SK-N-SH treated with all-trans-retinoic acid at 6 μM for 48 hours (cell line): ENCODE data around the gene ADAT3.

Experiments used
- PATZ1 ChIP-seq: fragments of 250-450 bp; sonication (Bioruptor Pico); IDR thresholded peaks from 2 replicates; pipeline ENCODE4 v1.8.0; 2020; ENCODE audit warnings: mild to moderate bottlenecking, moderate library complexity, borderline replicate concordance
- PPARA ChIP-seq: fragments of 250-450 bp; sonication (Bioruptor Pico); IDR thresholded peaks from 2 replicates; pipeline ENCODE4 v1.5.0; 2020; ENCODE audit warnings: mild to moderate bottlenecking, borderline replicate concordance
- RARB ChIP-seq: fragments of 250-450 bp; sonication (Bioruptor Pico); IDR thresholded peaks from 2 replicates; pipeline ENCODE4 v1.8.0; 2021; ENCODE audit warnings: mild to moderate bottlenecking, moderate library complexity
- SNAI2 ChIP-seq: fragments of 250-450 bp; sonication (Bioruptor Pico); IDR thresholded peaks from 2 replicates; pipeline ENCODE4 v1.5.0; 2020; ENCODE audit warnings: mild to moderate bottlenecking, moderate library complexity
- ZFP30 ChIP-seq: fragments of 450-650 bp; formaldehyde crosslinking; IDR thresholded peaks from 2 replicates; pipeline ENCODE4 v1.5.0; 2022; ENCODE audit warnings: mild to moderate bottlenecking, moderate library complexity

GRCh38 chr19:1873524-1874473, 31.4 kb upstream of the ADAT3 start:
- TF ChIP-seq ZFP30 (no peak), SNAI2 (CRISPR knock-in tag) (peak; percentile 21; the same call in 1 of the 2 replicates), RARB (CRISPR knock-in tag) (no peak), PPARA (CRISPR knock-in tag) (no peak), PATZ1 (CRISPR knock-in tag) (no peak)
